H1 (cell line): Measurements from ENCODE around the gene RGS14. TPM values are rescaled to one million over a fixed set of nuclear protein-coding genes. Genes with fewer than 3 reads are reported as not detected.

Experiments used
- RBBP5 ChIP-seq: IDR thresholded peaks from 2 replicates; pipeline ENCODE4 v1.7.1; 2012; ENCODE audit warnings: low read depth, mild to moderate bottlenecking, inconsistent platforms, low read length, moderate library complexity, borderline replicate concordance
- polyA plus RNA-seq, 7 experiments: library from polyadenylated mRNA; depleted of rRNA in 3 of 7; stranded (reverse) in 5 of 7; unstranded in 2 of 7; fragments of >200 nt in 5 of 7; fragments of 200-250 nt in 2 of 7; gene quantifications; 1 replicate in 5 of 7; 2 replicates in 1 of 7; 4 replicates in 1 of 7; pipeline versions ENCODE4 v1.2.1 to v1.2.3, GENCODE V29; 2011 to 2013; ENCODE audit warnings: missing spikeins in 2 of 7, mixed read lengths in 2 of 7
- total RNA-seq: library from RNA; stranded (reverse); fragmentation: NEBNext Ultra II Directional; extraction: Animal tissue kit (Norgen Biotek cat#: 25700); gene quantifications from 2 replicates; pipeline ENCODE4 v1.2.1, GENCODE V29; 2021
- TF ChIP-seq, protein P1 (sequence below): fragments of 300-600 bp; sonication (generic); IDR thresholded peaks from 2 replicates; pipeline ENCODE4 v1.7.1; 2012; ENCODE audit warnings: low read length, moderate library complexity, mild to moderate bottlenecking, inconsistent platforms; ENCODE audit not compliant: insufficient replicate concordance

RGS14 gene
- total and polyA plus RNA-seq, 2 of the 8 experiments (the other 6 are each of a cell fraction or from before 2014, with no cell fraction given): 24.4 to 46.1 TPM

DNA sequence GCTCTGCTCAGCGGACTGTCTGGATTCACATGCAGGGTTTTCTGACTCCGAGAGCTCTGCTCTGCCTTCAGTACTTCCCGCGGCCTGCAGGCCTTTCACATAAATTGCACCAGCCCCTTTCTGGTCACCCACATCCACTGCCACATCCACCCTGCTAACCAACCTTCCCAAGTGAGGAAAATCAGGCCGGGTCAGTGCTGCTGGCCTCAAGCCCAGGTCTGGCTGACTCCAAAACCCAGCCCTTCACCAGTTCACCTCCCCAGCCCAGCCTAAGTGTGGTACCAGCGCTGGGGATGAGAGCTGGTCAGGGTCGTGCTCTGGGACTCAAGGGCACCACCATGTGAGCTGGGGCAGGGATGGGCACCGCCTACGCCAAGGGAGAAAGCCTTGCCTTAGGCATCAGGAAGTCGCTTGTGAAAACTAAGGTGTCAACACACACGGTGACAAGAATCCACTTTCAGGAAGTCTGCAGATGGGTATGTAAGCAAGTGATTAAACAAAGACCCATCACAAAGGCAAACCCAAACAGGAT lies 18.6 kb upstream of the RGS14 start (continued):
- TF ChIP-seq, protein P1, sequence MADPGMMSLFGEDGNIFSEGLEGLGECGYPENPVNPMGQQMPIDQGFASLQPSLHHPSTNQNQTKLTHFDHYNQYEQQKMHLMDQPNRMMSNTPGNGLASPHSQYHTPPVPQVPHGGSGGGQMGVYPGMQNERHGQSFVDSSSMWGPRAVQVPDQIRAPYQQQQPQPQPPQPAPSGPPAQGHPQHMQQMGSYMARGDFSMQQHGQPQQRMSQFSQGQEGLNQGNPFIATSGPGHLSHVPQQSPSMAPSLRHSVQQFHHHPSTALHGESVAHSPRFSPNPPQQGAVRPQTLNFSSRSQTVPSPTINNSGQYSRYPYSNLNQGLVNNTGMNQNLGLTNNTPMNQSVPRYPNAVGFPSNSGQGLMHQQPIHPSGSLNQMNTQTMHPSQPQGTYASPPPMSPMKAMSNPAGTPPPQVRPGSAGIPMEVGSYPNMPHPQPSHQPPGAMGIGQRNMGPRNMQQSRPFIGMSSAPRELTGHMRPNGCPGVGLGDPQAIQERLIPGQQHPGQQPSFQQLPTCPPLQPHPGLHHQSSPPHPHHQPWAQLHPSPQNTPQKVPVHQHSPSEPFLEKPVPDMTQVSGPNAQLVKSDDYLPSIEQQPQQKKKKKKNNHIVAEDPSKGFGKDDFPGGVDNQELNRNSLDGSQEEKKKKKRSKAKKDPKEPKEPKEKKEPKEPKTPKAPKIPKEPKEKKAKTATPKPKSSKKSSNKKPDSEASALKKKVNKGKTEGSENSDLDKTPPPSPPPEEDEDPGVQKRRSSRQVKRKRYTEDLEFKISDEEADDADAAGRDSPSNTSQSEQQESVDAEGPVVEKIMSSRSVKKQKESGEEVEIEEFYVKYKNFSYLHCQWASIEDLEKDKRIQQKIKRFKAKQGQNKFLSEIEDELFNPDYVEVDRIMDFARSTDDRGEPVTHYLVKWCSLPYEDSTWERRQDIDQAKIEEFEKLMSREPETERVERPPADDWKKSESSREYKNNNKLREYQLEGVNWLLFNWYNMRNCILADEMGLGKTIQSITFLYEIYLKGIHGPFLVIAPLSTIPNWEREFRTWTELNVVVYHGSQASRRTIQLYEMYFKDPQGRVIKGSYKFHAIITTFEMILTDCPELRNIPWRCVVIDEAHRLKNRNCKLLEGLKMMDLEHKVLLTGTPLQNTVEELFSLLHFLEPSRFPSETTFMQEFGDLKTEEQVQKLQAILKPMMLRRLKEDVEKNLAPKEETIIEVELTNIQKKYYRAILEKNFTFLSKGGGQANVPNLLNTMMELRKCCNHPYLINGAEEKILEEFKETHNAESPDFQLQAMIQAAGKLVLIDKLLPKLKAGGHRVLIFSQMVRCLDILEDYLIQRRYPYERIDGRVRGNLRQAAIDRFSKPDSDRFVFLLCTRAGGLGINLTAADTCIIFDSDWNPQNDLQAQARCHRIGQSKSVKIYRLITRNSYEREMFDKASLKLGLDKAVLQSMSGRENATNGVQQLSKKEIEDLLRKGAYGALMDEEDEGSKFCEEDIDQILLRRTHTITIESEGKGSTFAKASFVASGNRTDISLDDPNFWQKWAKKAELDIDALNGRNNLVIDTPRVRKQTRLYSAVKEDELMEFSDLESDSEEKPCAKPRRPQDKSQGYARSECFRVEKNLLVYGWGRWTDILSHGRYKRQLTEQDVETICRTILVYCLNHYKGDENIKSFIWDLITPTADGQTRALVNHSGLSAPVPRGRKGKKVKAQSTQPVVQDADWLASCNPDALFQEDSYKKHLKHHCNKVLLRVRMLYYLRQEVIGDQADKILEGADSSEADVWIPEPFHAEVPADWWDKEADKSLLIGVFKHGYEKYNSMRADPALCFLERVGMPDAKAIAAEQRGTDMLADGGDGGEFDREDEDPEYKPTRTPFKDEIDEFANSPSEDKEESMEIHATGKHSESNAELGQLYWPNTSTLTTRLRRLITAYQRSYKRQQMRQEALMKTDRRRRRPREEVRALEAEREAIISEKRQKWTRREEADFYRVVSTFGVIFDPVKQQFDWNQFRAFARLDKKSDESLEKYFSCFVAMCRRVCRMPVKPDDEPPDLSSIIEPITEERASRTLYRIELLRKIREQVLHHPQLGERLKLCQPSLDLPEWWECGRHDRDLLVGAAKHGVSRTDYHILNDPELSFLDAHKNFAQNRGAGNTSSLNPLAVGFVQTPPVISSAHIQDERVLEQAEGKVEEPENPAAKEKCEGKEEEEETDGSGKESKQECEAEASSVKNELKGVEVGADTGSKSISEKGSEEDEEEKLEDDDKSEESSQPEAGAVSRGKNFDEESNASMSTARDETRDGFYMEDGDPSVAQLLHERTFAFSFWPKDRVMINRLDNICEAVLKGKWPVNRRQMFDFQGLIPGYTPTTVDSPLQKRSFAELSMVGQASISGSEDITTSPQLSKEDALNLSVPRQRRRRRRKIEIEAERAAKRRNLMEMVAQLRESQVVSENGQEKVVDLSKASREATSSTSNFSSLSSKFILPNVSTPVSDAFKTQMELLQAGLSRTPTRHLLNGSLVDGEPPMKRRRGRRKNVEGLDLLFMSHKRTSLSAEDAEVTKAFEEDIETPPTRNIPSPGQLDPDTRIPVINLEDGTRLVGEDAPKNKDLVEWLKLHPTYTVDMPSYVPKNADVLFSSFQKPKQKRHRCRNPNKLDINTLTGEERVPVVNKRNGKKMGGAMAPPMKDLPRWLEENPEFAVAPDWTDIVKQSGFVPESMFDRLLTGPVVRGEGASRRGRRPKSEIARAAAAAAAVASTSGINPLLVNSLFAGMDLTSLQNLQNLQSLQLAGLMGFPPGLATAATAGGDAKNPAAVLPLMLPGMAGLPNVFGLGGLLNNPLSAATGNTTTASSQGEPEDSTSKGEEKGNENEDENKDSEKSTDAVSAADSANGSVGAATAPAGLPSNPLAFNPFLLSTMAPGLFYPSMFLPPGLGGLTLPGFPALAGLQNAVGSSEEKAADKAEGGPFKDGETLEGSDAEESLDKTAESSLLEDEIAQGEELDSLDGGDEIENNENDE: no peak
- TF ChIP-seq RBBP5: no peak
- TF ChIP-seq, all 59 proteins: peak for 0
